ENCODE measurements around the gene KRT74.

Gene KRT74

GRCh38 chr12:52521175-52521567 lies 52.5 kb downstream of the KRT74 start:
- no peak for TF ChIP-seq POLR2A (IDR thresholded peaks at IDR 0.05; ENCODE audit: low read depth, low read length)
- no peak for DNase-seq (ENCODE audit: insufficient read length, low spot score)
- no peak for FAIRE-seq

- FAIRE-seq = no peak
- no peak for TF ChIP-seq POLR2A (IDR thresholded peaks at IDR 0.05; ENCODE audit: low read depth, low read length)
Measured at GRCh38 chr12:52519826-52520662, 53.6 kb downstream of the KRT74 start, which contains the start of gene KRT5. TSS of gene KRT5 (minus strand) at chr12:52520394. CDS start at chr12:52520296, 98 bp downstream.

GRCh38 chr12:52519387-52519703 lies 54.3 kb downstream of the KRT74 start:
- DNase-seq (ENCODE audit: insufficient read length, low spot score) (no peak), FAIRE-seq (no peak)
- TF ChIP-seq POLR2A (IDR thresholded peaks at IDR 0.05; ENCODE audit: low read depth, low read length) = no peak

More at GRCh38 chr12:52519826-52520662, 53.6 kb downstream of the KRT74 start, which contains the start of gene KRT5:
- no peak for DNase-seq (ENCODE audit: insufficient read length, low spot score)

- DNase-seq (ENCODE audit: insufficient read length, low spot score) = no peak
- no peak for FAIRE-seq
- TF ChIP-seq POLR2A (IDR thresholded peaks at IDR 0.05; ENCODE audit: low read depth, low read length) = no peak
Measured at GRCh38 chr12:52518574-52519386, 54.9 kb downstream of the KRT74 start.

GRCh38 chr12:52517888-52518287 lies 55.8 kb downstream of the KRT74 start:
- no peak for TF ChIP-seq POLR2A (IDR thresholded peaks at IDR 0.05; ENCODE audit: low read depth, low read length)
- FAIRE-seq = no peak
- DNase-seq (ENCODE audit: insufficient read length, low spot score) = no peak

GRCh38 chr12:52517005-52517835 lies 56.4 kb downstream of the KRT74 start:
- FAIRE-seq (no peak), DNase-seq (ENCODE audit: insufficient read length, low spot score) (no peak)
- TF ChIP-seq POLR2A (IDR thresholded peaks at IDR 0.05; ENCODE audit: low read depth, low read length) = no peak

- FAIRE-seq = no peak
- no peak for DNase-seq (ENCODE audit: insufficient read length, low spot score)
- no peak for TF ChIP-seq POLR2A (IDR thresholded peaks at IDR 0.05; ENCODE audit: low read depth, low read length)
Measured at GRCh38 chr12:52515927-52516831, 57.5 kb downstream of the KRT74 start.
